ENCODE results near the gene FKBP6. TPM values are rescaled to one million over a fixed set of nuclear protein-coding genes. Genes with fewer than 3 reads are reported as not detected.
"Not testable (repeated sequence)": the region's sequence is repeated elsewhere in the genome, so short reads cannot be mapped to it uniquely, and the experiment has no call there.

FKBP6 gene
- total RNA-seq, 1 donor from 2014 or later: not detected

DNA sequence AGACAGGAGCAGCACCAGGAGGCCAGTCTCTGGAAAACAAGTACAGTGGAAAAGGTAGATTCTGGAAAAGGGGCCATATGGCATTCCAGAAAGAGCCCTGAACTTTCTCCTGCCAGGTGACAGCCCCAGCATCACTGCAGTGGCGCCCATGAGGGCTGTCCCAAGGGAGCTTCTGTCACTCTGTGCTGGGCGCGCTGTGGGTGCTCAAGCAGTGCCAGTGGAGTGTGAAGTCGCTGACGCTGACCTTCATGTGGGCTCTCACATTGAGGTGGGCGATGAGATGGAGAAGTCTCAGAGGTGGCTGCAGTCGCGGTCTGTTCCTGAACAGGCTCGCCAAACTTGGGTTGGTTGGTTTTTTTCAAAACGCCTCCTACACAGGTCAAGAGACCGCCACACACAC is 38.2 kb downstream of the FKBP6 start:
- no peak for DNase-seq (ENCODE audit: low spot score in 2 of 2, unreplicated experiment in 2 of 2)
- TF ChIP-seq, protein P1, sequence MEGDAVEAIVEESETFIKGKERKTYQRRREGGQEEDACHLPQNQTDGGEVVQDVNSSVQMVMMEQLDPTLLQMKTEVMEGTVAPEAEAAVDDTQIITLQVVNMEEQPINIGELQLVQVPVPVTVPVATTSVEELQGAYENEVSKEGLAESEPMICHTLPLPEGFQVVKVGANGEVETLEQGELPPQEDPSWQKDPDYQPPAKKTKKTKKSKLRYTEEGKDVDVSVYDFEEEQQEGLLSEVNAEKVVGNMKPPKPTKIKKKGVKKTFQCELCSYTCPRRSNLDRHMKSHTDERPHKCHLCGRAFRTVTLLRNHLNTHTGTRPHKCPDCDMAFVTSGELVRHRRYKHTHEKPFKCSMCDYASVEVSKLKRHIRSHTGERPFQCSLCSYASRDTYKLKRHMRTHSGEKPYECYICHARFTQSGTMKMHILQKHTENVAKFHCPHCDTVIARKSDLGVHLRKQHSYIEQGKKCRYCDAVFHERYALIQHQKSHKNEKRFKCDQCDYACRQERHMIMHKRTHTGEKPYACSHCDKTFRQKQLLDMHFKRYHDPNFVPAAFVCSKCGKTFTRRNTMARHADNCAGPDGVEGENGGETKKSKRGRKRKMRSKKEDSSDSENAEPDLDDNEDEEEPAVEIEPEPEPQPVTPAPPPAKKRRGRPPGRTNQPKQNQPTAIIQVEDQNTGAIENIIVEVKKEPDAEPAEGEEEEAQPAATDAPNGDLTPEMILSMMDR (IDR thresholded peaks at IDR 0.05; ENCODE audit: unreplicated experiment): no peak
- Mint-ChIP-seq H3K27me3 (ENCODE audit: low read depth) (peaks cover 7% of the 10 kb centered on the region), H3K4me1 (no peaks in the 10 kb centered on the region), H3K9me3 (no peaks in the 10 kb centered on the region), H3K4me3 (no peak overlapping the region), H3K36me3 (no peaks in the 10 kb centered on the region), H3K27ac (no peak overlapping the region)

DNA sequence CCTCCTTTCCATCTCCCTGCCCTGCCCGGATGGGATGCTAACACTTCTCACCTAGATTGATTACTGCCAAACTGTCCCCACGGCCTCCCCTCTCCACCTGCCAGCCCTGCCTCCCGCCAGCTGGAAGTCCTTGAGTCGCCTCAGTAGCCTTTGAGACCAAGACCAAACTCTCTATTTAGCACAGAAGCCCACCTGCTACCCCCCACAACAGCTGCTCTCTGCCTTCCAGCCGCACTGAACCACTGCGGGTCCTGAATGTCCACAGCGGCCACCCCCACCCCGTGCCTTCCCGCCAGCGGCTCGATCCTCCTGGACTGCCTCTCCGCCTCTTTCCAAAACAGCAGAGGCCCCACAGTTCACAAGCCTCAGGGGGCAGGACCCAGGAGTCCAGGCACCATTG is 39.0 kb downstream of the FKBP6 start:
- Mint-ChIP-seq H3K4me3 (no peak overlapping the region), H3K4me1 (no peaks in the 10 kb centered on the region), H3K36me3 (no peaks in the 10 kb centered on the region), H3K9me3 (no peaks in the 10 kb centered on the region), H3K27me3 (ENCODE audit: low read depth) (peaks cover 7% of the 10 kb centered on the region), H3K27ac (no peak overlapping the region)
- TF ChIP-seq, protein P1 (IDR thresholded peaks at IDR 0.05; ENCODE audit: unreplicated experiment): no peak
- no peak for DNase-seq (ENCODE audit: low spot score in 2 of 2, unreplicated experiment in 2 of 2)

DNA sequence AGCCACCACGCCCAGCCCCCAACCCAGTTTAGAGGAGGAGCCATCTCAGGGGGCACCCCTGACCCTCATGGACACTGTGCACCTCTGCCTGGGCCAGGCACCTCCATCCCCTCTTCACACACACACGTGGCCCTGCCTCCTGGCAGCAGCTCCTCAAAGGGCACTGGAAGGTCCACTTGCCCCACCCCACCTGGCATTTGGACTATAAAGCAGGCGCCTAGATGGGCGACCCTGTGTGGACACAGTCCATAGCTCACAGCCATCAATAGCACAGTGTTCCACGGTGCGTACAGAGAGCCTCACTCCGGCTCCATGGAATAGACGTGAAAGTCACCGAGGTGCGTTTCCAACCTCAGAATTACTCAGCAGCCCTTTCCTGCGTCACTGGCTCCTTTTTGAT is 41.0 kb downstream of the FKBP6 start:
- Mint-ChIP-seq H3K4me3 (no peak overlapping the region), H3K4me1 (no peaks in the 10 kb centered on the region), H3K36me3 (no peaks in the 10 kb centered on the region), H3K27me3 (ENCODE audit: low read depth) (no peaks in the 10 kb centered on the region), H3K9me3 (no peaks in the 10 kb centered on the region), H3K27ac (no peak overlapping the region)
- DNase-seq (ENCODE audit: low spot score in 2 of 2, unreplicated experiment in 2 of 2): no peak
- TF ChIP-seq, protein P1 (IDR thresholded peaks at IDR 0.05; ENCODE audit: unreplicated experiment): no peak

DNA sequence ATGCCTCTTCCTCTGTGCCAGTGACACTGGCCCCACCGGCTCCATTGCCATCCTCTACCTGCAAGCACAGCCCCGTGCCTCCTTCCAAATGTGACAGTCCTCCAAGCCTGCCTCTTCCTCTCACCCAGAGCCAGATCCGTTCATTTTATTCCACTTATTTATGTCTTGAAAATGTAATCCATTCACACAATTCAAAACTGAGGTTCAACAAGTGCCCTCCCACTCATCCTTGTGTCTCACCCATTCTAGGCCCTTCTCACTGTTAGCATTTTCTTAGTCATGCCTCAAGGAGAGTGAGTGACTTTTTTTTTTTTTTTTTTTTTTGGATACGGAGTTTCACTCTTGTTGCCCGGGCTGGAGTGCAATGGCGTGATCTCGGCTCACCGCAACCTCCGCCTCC is 41.7 kb downstream of the FKBP6 start:
- H3K4me1 Mint-ChIP-seq: no peaks in the 10 kb centered on the region
- no peaks in the 10 kb centered on the region for H3K36me3 Mint-ChIP-seq
- TF ChIP-seq, protein P1 (IDR thresholded peaks at IDR 0.05; ENCODE audit: unreplicated experiment): no peak
- no peak overlapping the region for H3K27ac Mint-ChIP-seq
- H3K4me3 Mint-ChIP-seq: no peak overlapping the region
- no peaks in the 10 kb centered on the region for H3K27me3 Mint-ChIP-seq (ENCODE audit: low read depth)
- no peak for DNase-seq (ENCODE audit: low spot score in 2 of 2, unreplicated experiment in 2 of 2)
- no peaks in the 10 kb centered on the region for H3K9me3 Mint-ChIP-seq

DNA sequence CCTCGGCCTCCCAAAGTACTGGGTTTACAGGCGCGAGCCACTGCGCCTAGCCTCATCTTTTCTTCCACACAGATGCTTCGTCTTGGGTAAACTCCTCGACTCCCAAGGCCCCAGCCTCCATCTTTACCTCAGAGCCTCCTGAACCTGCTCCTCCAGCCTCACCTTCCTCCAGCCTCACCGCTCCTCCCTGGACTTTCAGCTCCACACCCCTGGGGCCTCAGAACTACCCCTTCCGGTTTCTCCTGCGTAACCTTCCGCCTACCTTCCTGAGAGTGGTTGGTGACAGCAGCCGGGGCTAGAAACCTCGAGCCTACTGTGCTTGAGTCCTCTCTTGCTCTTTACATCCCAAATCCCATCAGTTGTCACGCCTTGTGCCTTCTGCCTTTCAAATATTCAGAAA is 45.8 kb downstream of the FKBP6 start:
- no peaks in the 10 kb centered on the region for H3K9me3 Mint-ChIP-seq
- no peak overlapping the region for H3K27ac Mint-ChIP-seq
- TF ChIP-seq, protein P1 (IDR thresholded peaks at IDR 0.05; ENCODE audit: unreplicated experiment): no peak
- no peaks in the 10 kb centered on the region for H3K36me3 Mint-ChIP-seq
- H3K4me1 Mint-ChIP-seq: no peaks in the 10 kb centered on the region
- H3K27me3 Mint-ChIP-seq (ENCODE audit: low read depth): peaks cover 3% of the 10 kb centered on the region
- no peak for DNase-seq (ENCODE audit: low spot score in 2 of 2, unreplicated experiment in 2 of 2)
- H3K4me3 Mint-ChIP-seq: no peak overlapping the region

DNA sequence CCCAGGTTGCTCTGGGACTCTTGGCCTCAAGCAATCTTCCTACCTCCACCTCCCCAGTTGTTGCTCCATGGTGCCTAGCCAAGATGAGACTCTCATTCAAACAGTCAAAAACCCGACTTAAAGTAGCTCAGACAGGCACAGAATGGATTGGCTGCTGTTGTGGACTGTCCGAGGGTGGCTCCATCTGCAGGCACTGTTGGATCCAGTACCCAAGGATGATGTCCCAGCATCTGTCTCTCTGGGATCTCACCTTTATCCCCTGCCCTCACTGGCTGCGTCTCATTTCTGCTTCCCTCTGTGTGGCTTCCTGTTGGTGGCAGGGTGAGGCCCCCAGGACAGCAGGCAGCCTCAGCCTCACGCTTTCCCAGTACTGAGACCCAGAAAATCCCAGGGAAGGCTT is 48.3 kb downstream of the FKBP6 start:
- not testable (repeated sequence) for DNase-seq (ENCODE audit: low spot score in 2 of 2, unreplicated experiment in 2 of 2); H3K27me3 Mint-ChIP-seq (ENCODE audit: low read depth); H3K4me1 Mint-ChIP-seq; H3K36me3 Mint-ChIP-seq; H3K4me3 Mint-ChIP-seq; H3K9me3 Mint-ChIP-seq; H3K27ac Mint-ChIP-seq
